GM21619 (cell line): ENCODE measurements around the gene PIK3C2B.

Source experiments
- ATAC-seq: cut with Tn5 transposase; IDR thresholded peaks from one replicate; pipeline ENCODE4 v1.9.1; 2021; ENCODE audit not compliant: unreplicated experiment

The PIK3C2B gene

DNA sequence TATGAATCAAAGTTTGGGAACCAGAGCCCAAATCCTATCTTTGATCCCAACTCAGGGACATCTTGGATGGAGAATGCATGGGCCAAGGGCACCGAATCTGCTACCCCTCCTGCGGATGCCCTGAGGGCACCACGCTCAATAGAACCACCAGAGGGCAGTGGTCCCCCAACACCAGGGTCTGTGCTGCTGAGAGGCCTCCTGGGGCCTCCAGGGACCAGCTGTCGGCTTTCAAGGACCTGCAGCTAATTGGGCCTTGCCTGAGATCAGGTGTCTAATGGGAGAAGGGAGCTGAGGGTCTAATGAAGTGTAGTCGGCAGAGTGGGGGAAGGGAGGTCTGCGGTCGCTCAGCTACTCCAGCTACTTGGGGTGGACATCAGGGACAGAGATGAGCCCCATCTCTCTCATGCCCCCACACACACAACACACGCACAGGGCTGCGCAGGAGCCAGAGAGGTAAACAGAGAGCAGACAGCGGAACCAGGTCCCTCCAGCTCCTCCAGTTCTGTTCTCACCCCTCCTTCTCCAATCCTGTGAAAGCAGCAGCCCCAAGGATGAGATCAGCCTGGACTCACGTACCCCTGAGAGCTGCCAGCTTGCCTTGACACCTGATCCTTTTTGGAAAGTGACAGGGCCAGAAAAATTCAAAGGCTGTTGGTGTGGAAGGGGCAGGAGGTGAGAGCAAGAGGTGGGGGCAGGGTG lies 48.0 kb downstream of the PIK3C2B start:
- peak; percentile 67 for ATAC-seq

DNA sequence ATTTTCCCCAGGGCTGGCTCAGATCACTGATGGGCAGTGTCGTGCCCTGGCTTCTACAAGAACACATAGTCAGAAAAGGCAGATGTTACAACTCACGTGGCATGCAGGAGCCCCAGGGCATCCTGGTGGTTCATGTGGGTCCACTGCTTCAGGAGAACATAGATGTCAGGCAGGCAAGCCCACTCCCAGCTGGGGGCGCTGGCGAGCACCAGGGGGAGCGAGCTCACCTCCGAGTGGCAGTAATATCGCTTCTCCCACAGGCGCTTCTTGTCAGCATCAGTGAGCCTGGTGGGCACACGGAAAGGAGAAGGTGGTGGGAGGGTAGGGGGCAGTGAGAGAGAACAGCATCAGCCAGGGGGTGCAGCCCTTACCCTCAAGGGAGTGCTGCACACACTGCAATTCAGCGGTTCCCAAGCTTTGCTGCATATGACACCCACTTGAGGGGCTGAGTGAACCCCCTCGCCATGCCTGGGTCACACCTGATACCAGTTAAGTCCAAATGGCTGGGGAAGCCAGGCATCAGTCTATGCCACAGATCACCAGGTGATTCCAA lies 48.7 kb downstream of the PIK3C2B start:
- peak; percentile 11 for ATAC-seq
